ENCODE data around the gene ACY1.

Gene ACY1

DNA sequence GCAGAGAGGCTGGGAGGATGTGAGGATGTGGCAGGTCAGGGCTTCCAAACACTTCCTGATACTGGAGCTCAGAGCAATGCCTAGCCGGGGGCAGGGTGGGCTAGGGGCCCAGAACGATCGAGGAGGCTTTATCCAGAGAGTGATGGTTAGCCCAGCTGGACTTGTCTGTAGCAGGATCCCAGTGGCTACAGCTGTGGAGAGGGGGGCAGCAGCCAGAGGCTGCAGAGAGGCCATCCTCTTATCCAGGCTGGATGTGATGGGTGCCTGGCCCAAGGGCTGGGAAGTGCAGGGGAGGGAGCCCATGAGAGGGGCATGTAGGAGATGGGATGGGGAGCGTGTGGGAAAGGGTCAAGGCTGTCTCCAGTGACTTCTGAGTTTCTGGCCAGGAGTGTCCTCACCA is 36.5 kb upstream of the ACY1 start:
- DNase-seq: no peak

DNA sequence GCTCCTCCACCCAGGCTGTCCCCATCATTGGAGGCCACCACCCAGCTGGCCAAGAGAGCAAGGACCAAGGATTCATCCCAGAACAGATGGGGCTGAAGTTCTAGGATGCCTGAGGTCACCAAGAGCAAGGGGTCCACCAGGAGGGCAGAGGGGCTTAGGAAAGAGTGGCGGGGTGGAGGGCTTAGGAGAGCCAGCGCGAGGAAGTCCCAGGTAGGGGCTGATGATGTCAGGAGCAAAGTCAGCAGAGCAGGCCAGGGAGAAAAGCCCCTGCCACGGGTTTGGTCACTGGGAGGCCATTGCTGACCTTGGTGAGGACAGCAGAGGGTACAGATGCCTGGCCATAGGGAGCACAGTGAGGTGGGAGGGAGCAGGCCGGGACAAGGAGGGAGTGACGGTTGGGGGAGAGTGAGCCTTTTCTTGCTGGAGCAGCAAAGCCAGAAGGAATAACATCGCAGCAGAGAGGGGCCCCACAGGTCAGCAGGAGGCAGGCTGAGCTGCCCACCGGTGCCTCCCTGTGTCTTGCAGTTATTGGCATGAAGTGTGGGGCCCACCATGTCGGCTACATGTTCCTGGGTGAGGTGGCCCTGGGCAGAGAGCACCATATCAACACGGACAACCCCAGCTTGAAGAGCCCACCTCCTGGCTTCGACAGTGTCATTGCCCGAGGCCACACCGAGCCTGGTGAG is 36.0 kb upstream of the ACY1 start:
- no peak for DNase-seq

DNA sequence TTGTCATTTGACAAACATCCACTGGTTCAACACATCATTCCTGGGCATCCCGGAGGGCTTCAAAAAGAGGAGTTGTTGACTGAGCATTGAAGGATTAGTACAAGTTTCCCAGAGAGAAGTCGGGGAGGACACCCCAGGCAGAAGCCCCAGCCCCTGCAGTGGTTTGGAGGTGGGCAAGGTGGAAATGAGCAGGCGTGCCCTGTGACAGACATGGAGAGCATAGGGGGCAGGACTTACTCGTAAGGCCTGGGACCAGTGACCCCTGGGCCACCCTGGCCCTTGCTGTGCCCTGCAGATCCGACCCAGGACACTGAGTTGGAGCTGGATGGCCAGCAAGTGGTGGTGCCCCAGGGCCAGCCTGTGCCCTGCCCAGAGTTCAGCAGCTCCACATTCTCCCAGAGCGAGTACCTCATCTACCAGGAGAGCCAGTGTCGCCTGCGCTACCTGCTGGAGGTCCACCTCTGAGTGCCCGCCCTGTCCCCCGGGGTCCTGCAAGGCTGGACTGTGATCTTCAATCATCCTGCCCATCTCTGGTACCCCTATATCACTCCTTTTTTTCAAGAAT is 35.2 kb upstream of the ACY1 start:
- no peak for DNase-seq

DNA sequence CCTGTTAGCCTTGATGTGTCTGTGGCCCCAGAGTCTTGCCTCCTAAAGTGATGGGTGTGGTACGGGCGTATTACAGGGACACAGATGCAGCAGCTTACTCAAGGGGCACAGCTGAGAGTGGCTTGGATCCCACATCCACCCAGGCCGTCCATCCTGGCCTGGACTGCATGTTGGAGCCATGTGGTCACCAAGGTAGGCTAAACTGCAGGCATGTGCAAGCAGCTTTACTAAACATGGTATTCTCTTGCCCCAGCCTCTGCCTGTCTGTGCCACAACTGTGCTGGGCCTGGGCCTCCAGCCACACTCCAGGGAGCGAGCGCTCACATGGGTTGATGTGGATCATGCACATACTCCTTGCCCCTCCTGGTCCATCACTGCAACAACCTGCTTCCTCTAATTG is 34.2 kb upstream of the ACY1 start:
- no peak for DNase-seq

DNA sequence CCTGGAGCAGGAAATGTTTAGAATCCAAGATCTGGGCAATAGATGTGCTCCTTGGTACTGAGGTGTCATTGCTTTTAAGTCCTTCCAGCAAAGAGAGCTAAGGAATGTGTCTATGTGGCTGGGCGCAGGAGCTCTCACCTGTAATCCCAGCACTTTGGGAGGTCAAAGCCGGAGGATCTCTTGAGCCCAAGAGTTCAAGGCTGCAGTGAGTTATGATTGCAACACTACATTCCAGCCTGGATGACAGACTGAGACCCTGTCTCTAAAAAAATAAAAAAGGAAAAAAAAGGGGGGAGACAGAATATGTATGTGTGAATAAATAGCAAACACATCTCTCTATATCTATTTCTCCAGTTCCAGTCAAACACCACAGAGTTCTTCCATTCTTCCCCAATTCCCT is 32.4 kb upstream of the ACY1 start:
- DNase-seq: no peak

DNA sequence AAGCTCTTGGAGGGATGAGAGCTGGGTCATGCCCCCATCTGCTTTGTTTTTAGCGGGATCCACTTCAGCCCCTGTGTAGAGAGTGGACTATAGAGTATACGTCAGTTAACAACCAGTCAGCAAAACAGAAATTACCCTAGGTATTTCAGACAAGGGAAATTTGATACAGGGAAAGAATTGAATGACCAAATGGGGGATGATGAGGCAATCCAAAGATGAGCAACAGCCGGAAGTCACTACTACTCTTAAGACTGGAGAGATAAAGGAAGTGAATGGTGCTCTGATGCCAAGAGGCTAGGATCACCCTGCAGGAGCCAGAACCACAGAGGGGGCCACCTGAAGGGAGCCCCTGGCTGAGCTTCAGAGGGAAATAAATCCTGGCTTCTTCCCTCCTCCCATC is 29.9 kb upstream of the ACY1 start:
- no peak for DNase-seq

DNA sequence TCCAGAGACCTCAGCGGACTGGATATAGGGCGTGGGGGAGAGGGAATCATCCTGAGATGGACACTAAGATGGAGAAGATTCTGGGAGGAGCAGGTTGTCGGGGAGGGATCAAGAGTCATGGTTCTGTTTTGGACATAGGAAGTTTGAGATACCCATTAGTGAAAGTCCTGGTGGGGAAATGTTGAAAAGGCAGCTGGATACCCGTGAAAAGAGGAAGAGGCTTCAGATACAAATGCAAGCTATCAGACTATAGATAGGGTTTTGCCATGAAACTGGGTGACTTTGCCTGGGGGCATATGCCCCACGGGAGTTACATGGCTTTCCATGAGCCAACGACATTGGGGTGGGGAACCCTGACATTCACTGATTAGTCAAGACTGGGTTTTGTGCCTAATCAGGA is 29.2 kb upstream of the ACY1 start:
- DNase-seq: no peak

DNA sequence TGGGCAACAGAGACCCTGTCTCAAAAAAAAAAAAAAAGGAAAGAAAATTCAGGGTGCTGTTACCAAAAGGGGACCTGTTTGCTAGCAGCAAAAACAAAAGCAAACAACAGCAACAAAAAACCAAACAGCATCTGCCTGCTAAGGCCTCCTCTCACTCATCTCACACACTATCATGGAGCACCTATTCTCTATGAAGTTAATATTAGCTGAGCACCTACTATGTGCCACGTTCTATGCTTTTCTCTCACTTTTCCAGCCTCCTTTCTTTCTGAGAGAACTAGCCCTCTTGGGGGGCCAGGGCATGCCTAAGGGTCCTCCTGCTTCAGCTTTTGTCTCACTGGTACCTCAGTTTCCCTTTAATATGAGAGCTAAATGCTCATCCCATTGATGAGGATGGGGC is 28.6 kb upstream of the ACY1 start:
- no peak for DNase-seq

DNA sequence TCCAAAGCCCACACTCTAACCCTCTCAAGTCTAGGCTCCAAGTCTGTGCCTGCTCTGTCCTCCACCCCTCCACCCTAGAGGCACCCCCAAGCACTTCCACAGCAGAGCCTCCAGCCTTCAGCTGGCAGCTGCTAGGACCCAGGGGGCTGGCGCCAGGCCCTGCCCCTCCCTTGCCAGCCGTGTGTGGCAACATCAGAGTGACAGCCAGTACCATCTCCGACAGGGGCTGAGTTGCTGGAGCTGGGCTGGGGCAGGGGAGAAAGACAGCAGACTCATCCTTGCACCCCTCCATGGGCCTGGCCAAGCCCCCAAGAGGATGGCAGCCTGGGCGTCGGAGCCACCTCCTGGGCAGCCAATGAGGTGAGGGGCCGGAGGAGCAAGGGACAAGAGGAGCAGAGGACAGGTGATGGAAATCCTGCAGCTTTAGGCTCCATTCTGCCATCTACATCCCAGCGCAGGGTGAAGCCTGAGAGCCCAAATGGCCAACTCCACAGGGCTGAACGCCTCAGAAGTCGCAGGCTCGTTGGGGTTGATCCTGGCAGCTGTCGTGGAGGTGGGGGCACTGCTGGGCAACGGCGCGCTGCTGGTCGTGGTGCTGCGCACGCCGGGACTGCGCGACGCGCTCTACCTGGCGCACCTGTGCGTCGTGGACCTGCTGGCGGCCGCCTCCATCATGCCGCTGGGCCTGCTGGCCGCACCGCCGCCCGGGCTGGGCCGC is 28.0 kb upstream of the ACY1 start, which contains the start of gene GPR62:
Gene GPR62, plus strand, starts transcription at position 207 of the 718 bp plus-strand sequence. Its CDS starts 272 bp downstream, at position 479.
- DNase-seq: peak; percentile 85

DNA sequence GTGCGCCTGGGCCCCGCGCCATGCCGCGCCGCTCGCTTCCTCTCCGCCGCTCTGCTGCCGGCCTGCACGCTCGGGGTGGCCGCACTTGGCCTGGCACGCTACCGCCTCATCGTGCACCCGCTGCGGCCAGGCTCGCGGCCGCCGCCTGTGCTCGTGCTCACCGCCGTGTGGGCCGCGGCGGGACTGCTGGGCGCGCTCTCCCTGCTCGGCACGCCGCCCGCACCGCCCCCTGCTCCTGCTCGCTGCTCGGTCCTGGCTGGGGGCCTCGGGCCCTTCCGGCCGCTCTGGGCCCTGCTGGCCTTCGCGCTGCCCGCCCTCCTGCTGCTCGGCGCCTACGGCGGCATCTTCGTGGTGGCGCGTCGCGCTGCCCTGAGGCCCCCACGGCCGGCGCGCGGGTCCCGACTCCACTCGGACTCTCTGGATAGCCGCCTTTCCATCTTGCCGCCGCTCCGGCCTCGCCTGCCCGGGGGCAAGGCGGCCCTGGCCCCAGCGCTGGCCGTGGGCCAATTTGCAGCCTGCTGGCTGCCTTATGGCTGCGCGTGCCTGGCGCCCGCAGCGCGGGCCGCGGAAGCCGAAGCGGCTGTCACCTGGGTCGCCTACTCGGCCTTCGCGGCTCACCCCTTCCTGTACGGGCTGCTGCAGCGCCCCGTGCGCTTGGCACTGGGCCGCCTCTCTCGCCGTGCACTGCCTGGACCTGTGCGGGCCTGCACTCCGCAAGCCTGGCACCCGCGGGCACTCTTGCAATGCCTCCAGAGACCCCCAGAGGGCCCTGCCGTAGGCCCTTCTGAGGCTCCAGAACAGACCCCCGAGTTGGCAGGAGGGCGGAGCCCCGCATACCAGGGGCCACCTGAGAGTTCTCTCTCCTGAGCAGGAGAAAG is 27.2 kb upstream of the ACY1 start:
- DNase-seq: peak; percentile 78

DNA sequence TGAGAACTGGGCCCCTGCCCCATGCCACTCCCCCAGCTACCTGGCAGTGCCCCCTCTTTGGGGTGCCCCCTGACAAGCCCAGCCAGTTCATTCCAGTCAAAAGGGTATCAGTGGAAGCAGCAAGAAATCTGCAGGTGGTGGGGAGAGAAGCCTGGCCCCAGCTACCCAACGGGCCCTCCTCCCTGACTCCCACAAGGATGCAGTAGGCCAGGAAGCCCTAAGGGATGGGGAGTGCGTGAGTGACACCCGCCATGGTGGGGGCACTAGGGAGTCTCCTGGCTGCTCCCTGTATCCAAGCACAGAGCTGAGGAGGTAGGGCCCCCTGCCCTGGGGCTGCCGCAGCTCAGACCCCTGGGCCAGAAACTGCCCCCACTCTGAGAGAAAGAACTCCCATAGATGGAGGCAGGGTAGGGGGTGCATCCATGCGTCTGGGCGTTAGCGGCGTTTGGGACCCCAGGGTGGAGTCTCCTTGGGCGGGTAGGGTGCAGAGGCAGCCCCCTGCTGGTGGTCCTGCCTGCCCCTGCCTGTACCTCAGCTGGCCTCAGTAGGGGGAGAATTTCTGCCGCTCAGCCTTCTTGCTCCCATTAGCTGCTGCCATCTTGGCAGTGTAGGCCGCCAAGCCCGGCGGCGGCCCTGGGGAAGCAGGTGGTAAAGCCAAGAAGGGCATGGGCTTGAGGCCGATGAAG is 25.7 kb upstream of the ACY1 start:
- no peak for DNase-seq

DNA sequence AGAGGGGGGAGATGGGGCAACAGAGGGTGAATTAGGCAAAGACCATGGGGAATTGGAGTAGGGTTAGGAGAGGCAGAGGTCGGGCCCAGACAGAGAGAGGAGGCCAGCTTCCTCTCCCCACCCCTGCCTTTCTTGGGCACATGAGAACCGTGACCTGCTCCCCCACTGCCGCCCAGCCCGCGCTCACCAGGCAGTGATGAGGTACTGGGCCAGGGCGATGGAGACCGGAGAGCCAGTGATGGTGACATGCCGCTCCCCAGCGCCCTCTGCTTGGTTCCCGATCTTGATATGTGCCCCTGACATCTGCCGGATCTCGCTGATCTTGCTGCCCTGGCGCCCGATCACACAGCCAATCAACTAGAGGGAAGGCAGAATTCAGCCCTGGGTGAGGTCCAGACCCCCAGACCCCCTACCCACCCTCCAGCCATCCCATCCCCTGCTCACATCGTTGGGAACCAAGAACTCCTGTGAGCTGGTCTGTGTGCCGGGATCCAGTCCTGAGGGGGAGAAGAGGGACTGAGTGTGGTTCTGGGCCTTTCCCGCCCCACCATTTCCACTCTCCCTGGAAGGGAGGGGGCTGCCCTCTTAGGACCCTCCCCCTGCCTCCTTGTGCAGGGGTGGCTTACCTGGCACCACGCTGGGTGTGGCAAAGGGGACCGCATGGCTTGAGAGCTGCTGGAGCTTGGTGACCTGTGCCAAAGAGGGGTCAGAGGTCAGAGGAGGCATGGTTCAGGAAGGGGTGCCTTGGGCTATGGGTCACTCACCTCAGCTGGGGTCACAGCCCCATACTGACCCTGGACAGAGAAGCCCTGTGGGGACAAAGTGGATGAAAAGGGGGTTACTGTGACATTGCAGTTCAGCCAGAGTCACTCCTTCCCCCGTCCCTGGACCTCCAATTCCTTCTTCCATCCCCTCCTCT is 24.5 kb upstream of the ACY1 start:
- DNase-seq: no peak

DNA sequence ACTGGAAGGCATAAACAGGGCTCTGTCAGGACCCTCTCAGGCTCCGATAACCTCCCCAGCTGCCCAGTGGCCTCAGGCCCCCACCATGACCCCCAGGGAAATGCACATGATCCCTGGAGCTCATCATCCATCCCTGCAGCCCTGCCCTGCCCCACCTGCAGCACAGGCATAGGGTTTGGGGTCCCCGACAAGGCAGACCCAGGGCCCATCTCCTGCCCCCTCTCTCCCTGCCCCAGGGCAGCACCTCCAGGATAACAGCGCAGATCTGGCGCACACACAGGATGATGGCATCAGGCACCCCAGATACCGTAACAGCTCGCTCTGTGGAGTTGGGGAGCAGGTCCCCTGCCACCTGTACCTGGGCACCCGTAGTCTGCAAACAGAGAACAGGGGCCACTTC is 23.7 kb upstream of the ACY1 start:
- DNase-seq: no peak

DNA sequence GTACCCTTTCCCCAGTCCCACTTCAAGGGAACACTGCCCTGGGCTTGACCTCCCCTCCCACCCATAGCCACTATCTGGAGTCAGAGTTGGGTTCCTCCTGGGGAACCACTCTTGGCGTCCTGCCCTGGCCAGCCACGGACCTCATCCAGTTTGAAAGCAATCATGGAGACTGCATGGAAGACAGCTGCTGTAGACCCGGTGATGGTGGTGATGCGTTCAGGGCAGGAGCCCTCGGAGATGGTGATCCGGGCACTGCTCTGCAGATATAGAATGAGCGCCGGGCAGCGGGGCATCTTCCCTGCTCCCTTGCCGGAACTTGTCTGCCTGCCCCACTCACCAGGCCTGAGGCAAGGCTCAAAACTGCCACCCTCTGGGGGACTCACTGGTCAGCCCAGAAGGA is 22.9 kb upstream of the ACY1 start:
- no peak for DNase-seq

DNA sequence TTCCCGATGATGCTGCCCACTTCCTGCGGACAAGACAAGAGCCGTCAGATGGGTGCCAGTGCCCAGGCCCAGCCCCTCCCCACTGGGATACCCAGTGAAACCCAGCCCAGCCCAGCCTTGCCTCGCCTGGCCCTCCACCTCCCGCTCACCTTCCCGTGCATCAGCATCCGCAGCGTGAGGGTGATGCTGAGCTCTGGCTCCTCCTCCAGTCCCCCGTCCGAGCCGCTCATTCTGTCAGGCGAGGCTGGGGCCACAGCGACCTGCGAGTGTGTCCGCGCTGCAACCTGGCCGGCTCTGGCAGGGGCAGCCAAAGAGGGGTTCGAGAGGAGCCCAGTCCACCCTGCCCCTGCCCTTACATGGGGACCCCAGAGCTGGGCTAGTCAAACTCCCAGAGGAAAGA is 22.3 kb upstream of the ACY1 start:
- DNase-seq: no peak

DNA sequence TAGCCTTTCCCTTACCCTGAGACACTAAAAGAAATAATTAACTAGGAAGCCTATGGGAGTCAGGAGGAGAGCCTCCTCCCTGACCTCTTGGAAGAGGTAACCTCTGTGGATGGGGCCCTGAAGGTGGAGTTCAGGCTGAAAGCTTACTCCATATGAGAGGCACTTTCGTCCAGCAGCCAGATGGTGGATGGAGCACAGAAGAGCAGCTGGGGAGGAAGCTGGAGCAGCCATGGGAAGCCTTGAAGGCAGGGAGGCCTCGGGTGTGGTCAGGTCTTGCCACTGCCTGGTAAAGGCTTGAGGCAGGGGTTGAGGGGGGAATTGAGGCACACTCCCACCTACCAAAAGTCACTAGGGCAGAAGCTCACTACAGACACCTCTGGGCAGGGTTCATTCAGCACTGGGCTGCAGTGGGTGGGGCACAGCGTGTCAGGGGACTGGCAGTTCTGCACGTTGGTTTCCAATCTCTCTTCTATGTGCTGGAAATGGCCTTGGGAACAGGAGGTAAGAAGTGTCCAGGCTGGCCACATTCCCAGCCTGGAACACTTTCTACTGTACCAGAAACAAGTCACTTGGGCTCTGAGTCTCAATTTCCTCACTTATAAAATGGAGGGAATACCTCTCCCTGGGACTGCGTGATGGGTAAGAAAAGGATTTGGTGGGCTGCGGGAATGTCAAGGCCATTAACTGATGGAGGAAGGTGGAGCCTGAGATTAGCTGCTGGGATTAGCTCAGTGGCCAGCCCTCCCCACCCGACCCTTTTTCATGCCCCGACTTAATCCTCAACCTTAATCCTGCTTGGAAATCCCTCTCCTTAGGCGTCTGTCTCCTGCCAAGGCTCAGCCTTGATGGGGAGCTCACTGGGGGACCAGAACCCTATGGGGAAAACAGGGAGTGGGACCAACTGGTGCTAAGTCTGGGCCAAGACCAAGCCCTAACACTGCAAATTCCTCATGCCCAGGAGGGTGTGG is 21.4 kb upstream of the ACY1 start:
- DNase-seq: no peak

DNA sequence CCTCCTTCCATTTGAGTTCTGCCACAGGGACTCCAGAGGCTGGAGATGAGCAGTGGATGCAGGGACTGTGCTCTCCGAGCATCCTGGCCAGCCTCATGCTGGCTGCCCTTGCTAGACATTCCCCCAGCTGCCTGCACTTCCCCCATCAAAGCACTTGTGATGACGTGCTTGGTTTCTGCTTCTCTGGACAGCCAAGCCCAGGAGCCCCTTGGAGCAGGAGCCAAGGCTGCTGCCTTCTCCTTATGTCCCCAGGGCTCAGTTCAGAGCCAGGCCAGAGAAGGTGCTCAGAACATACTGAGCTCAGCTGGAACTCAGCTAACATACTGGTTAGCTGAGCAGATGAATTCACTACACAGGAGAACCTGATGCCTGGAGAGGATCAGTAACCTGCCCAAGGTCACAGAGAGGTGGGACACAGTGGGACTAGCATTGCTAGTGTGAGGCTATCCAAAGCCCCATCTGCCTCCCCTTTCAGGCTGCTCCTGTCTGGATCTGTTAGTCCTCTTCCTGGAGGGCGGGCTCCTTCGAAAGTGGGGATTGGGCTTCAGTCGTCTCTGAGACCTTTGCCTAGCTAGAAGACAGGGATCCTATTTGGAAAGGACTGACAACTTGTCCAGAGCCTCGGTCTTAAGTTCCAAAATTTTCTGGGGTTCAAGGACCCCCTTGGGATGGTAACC is 20.3 kb upstream of the ACY1 start:
- DNase-seq: peak; percentile 17

DNA sequence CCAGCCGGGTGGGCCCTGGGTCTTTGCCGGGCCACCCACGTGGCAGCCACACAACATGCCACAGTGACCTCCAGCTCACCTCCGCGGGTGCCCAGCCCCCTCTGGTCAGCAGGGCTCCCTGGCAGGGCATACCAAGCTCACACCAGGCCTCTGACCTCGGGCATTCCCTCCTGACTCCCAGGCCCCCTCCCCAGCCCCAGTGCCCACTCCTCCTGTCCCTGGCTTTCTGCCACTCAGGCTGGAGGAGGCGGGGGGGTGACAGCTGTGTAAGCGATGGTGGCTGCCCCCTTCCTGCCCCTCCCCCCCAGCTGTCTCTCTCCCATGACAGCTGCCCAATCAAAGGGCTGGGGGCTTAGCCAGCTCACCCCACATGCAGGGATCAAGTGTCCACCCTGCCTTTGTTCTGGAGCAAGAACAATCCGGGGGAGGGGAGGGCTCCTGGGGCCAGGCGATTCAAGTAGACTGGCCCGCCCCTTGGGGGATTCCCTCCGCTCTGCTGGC is 19.3 kb upstream of the ACY1 start:
- DNase-seq: peak; percentile 11

DNA sequence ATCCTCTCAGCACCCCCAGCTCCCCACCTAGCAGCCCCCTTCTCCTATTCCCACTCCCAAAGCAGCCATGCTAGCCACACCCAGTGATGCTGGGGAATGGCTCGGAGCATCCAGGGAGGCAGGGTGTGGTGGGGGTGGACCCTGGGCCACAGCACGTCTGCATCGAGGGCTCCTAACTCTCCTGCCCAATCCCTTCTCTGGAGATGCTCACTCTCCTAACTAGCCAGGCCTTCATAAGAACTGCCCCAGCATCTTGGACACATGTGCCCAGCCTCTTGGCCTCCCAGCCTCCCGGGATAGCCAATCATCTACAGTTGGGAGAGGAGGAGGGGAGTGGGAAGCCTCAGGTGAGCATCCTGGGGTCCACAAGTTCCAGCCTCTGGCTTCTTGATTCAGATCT is 18.8 kb upstream of the ACY1 start:
- no peak for DNase-seq

DNA sequence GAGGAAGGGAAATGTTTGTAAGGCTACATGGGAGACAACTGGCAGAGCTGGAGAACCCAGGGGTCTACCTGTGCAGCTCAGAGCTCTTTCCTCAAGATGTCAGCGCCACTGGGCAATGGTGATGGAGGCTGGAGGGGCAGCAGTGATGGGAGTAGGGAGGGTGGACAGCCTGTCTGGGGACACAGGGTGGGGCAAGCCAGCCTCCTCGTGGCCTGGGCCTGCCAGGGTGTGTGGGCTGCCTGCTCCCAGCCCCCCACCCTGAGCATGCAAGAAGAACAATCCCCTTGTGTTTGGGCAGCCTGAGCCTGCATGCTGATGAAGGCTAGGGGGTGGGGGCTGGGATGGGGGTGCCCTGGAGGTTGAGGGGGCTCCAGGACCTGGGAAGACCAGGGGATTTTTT is 17.3 kb upstream of the ACY1 start:
- peak; percentile 82 for DNase-seq

All from midbrain (tissue), 1 donor.